Peyer's patch (tissue), 4 donors: ENCODE results near the gene SLC12A9.

Experiments used
- CTCF ChIP-seq, 6 experiments: fragments of 450-650 bp in 4 of 6; fragments of 200-600 bp in 2 of 6; sonication (generic) in 1 of 6; IDR thresholded peaks; one replicate each; pipeline ENCODE4 v1.5.1; 2017 to 2019; ENCODE audit warnings: antibody characterized with exemption in 6 of 6, mild to moderate bottlenecking in 3 of 6, moderate library complexity in 1 of 6
- POLR2A ChIP-seq, 2 donors: fragments of 450-650 bp; IDR thresholded peaks; one replicate each; pipeline ENCODE4 v1.5.1; 2017; ENCODE audit warnings: antibody characterized with exemption in 2 of 2, mild to moderate bottlenecking in 2 of 2, moderate library complexity in 2 of 2

DNA sequence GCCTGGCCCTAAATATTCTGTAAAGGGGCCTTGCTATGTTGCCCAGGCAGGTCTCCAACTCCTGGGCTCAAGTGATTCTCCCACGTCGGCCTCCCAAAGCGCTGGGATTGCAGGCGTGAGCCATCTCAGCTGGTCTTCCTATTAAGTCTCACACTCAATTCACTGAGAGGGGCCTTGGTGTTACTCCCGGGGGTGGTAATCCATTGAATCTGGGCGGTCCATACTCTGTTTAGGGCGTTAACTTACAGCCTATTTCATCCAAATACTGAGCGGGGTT, 21.7 kb downstream of the SLC12A9 start:
- TF ChIP-seq CTCF (IDR thresholded peaks at IDR 0.05) (no peak), POLR2A (IDR thresholded peaks at IDR 0.05) (no peak)
